ENCODE measurements around the gene PEAK3. TPM values are rescaled to one million over a fixed set of nuclear protein-coding genes. Genes with fewer than 3 reads are reported as not detected.

Gene PEAK3
- total and polyA plus RNA-seq, 2 donors (not counting 1 experiment from before 2014, with no cell fraction given): not detected

DNA sequence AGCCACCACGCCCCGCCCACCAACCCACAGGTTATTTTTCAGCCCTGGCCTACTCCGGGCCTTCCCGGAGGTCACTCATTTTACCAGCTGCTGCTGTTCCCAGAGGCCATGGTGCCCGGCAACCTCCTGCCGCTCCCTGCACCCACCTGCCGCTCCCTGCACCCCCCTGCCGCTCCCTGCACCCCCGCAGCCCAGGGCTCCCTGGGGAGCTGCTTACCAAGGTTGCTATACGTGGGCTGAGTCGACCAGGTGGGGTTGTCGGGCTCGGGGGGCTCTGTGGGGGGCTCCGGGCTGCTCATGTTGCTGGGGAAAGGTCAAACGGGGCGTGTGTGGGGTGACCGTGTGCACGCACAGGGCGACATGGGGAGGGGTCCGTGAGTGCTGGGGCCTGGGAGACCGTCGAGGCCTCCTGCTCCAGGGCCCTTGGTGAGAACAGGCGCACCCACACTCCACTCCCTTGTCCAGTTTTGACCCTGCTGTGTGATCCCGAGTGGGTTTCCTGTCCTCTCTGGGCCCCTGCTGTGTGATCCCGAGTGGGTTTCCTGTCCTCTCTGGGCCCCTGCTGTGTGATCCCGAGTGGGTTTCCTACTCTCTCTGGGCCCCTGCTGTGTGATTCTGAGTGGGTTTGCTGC is 1.2 kb downstream of the PEAK3 start:
- H3K27ac ChIP-seq (ENCODE audit: insufficient read depth, low read length): no peak overlapping the region
- H3K9me3 ChIP-seq (ENCODE audit: control insufficient read depth, insufficient read depth, low read depth, low read length): no peaks in the 10 kb centered on the region
- H3K36me3 ChIP-seq (ENCODE audit: control insufficient read depth, insufficient read depth, low read length): no peaks in the 10 kb centered on the region
- no peak overlapping the region for H3K9ac ChIP-seq (ENCODE audit: insufficient read depth, low read length)
- H2AFZ ChIP-seq (ENCODE audit: low read length): no peak overlapping the region
- TF ChIP-seq, protein P1, sequence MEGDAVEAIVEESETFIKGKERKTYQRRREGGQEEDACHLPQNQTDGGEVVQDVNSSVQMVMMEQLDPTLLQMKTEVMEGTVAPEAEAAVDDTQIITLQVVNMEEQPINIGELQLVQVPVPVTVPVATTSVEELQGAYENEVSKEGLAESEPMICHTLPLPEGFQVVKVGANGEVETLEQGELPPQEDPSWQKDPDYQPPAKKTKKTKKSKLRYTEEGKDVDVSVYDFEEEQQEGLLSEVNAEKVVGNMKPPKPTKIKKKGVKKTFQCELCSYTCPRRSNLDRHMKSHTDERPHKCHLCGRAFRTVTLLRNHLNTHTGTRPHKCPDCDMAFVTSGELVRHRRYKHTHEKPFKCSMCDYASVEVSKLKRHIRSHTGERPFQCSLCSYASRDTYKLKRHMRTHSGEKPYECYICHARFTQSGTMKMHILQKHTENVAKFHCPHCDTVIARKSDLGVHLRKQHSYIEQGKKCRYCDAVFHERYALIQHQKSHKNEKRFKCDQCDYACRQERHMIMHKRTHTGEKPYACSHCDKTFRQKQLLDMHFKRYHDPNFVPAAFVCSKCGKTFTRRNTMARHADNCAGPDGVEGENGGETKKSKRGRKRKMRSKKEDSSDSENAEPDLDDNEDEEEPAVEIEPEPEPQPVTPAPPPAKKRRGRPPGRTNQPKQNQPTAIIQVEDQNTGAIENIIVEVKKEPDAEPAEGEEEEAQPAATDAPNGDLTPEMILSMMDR (conservative IDR thresholded peaks at IDR 0.05 in 1 of 2, IDR thresholded peaks at IDR 0.05 in 1 of 2; ENCODE audit: low read depth in 1 of 2, low read length in 2 of 2): no peak
- TF ChIP-seq EZH2 (IDR thresholded peaks at IDR 0.05; ENCODE audit: low read length, missing control alignments): no peak
- H3K27me3 ChIP-seq (ENCODE audit: control insufficient read depth, insufficient read depth, low read length): no peaks in the 10 kb centered on the region
- no peak overlapping the region for H3K4me2 ChIP-seq (ENCODE audit: extremely low read depth, insufficient read depth, low read length)
- DNase-seq (ENCODE audit: low read depth in 2 of 2): no peak
- no peaks in the 10 kb centered on the region for H4K20me1 ChIP-seq (ENCODE audit: control insufficient read depth, extremely low read depth, insufficient read depth, low read length)
- no peaks in the 10 kb centered on the region for H3K4me1 ChIP-seq (ENCODE audit: control insufficient read depth, extremely low read depth, insufficient read depth, low read length)
- H3K4me3 ChIP-seq (replicated peaks in 1 of 4; ENCODE audit: control extremely low read depth in 1 of 4, insufficient read depth in 1 of 4, low read depth in 3 of 4, low read length in 4 of 4): no peak overlapping the region
- H3K79me2 ChIP-seq (ENCODE audit: control insufficient read depth, insufficient read depth, low read length): no peaks in the 10 kb centered on the region

DNA sequence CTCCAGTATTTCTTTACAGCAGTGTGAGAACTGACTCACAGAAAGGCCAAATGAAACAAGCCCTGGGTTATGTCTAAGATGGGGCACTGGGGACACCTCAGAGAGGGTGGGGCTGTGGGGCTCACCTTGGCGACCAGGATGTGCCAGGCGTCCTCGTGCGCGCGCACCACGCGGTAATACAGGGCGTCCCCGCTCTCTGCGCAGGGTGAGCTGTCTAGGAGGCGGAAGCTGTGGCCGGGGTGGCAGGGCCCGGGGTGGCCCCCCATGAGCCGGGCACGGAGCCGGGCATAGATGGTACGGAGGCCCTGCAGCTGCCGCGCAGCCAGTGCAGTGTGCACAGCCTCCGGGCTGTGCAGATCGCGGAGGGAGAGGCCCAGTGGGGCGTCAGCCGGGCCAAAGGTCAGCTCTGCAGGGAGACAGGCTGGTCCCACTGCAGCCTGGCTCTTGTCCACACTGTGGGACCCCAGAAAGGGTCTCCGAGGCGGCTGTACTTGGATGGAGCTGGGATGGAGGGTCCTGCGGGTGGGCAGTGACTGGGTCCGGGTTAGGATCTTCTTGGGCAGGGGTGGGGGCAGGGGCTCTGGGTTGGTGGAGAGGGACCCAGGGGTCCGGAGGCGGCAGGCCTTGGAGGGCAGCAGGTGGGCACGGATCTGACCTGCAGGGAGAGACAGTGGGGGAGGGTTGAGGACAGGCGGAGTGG is 3.4 kb downstream of the PEAK3 start:
- H3K36me3 ChIP-seq (ENCODE audit: control insufficient read depth, insufficient read depth, low read length): peaks cover 10% of the 10 kb centered on the region
- peaks cover 16% of the 10 kb centered on the region for H3K79me2 ChIP-seq (ENCODE audit: control insufficient read depth, insufficient read depth, low read length)
- no peak overlapping the region for H3K27ac ChIP-seq (ENCODE audit: insufficient read depth, low read length)
- peaks cover 2% of the 10 kb centered on the region for H3K4me1 ChIP-seq (ENCODE audit: control insufficient read depth, extremely low read depth, insufficient read depth, low read length)
- no peak overlapping the region for H3K4me3 ChIP-seq (replicated peaks in 1 of 4; ENCODE audit: control extremely low read depth in 1 of 4, insufficient read depth in 1 of 4, low read depth in 3 of 4, low read length in 4 of 4)
- no peaks in the 10 kb centered on the region for H3K9me3 ChIP-seq (ENCODE audit: control insufficient read depth, insufficient read depth, low read depth, low read length)
- H2AFZ ChIP-seq (ENCODE audit: low read length): no peak overlapping the region
- no peaks in the 10 kb centered on the region for H3K27me3 ChIP-seq (ENCODE audit: control insufficient read depth, insufficient read depth, low read length)
- no peaks in the 10 kb centered on the region for H4K20me1 ChIP-seq (ENCODE audit: control insufficient read depth, extremely low read depth, insufficient read depth, low read length)
- no peak overlapping the region for H3K9ac ChIP-seq (ENCODE audit: insufficient read depth, low read length)
- no peak for DNase-seq (ENCODE audit: low read depth in 2 of 2)
- TF ChIP-seq, protein P1 (conservative IDR thresholded peaks at IDR 0.05 in 1 of 2, IDR thresholded peaks at IDR 0.05 in 1 of 2; ENCODE audit: low read depth in 1 of 2, low read length in 2 of 2): no peak
- no peak for TF ChIP-seq EZH2 (IDR thresholded peaks at IDR 0.05; ENCODE audit: low read length, missing control alignments)
- no peak overlapping the region for H3K4me2 ChIP-seq (ENCODE audit: extremely low read depth, insufficient read depth, low read length)

- TF ChIP-seq, protein P1 (conservative IDR thresholded peaks at IDR 0.05 in 1 of 2, IDR thresholded peaks at IDR 0.05 in 1 of 2; ENCODE audit: low read depth in 1 of 2, low read length in 2 of 2): no peak
- no peak for TF ChIP-seq EZH2 (IDR thresholded peaks at IDR 0.05; ENCODE audit: low read length, missing control alignments)
- Histone ChIP-seq H4K20me1 (ENCODE audit: control insufficient read depth, extremely low read depth, insufficient read depth, low read length) (peaks cover 2% of the 10 kb centered on the region), H3K4me2 (ENCODE audit: extremely low read depth, insufficient read depth, low read length) (no peak overlapping the region), H3K79me2 (ENCODE audit: control insufficient read depth, insufficient read depth, low read length) (peaks cover 30% of the 10 kb centered on the region), H3K27ac (ENCODE audit: insufficient read depth, low read length) (no peak overlapping the region), H3K27me3 (ENCODE audit: control insufficient read depth, insufficient read depth, low read length) (no peaks in the 10 kb centered on the region), H2AFZ (ENCODE audit: low read length) (no peak overlapping the region), H3K9ac (ENCODE audit: insufficient read depth, low read length) (no peak overlapping the region), H3K4me3 (replicated peaks in 1 of 4; ENCODE audit: control extremely low read depth in 1 of 4, insufficient read depth in 1 of 4, low read depth in 3 of 4, low read length in 4 of 4) (no peak overlapping the region), H3K4me1 (ENCODE audit: control insufficient read depth, extremely low read depth, insufficient read depth, low read length) (peaks cover 9% of the 10 kb centered on the region), H3K9me3 (ENCODE audit: control insufficient read depth, insufficient read depth, low read depth, low read length) (no peaks in the 10 kb centered on the region), H3K36me3 (ENCODE audit: control insufficient read depth, insufficient read depth, low read length) (peaks cover 16% of the 10 kb centered on the region)
- no peak for DNase-seq (ENCODE audit: low read depth in 2 of 2)
Observed at GRCh38 chr19:2277138-2277537, 4.8 kb downstream of the PEAK3 start.
